ENCODE results near the gene INVS. TPM values are rescaled to one million over a fixed set of nuclear protein-coding genes. Genes with fewer than 3 reads are reported as not detected.

The INVS gene
- total RNA-seq, 3 donors from 2014 or later (not counting 1 experiment from before 2014, with no cell fraction given): 24.5 to 30.6 (median 27.4) TPM

- Histone ChIP-seq H3K9me3 (ENCODE audit: control insufficient read depth, insufficient read depth, low read length) (peaks cover 4% of the 10 kb centered on the region), H3K4me1 (ENCODE audit: control insufficient read depth, insufficient read depth, low read length) (no peaks in the 10 kb centered on the region), H3K4me3 (ENCODE audit: low read length) (no peak overlapping the region), H3K36me3 (ENCODE audit: control insufficient read depth, insufficient read depth, low read length) (peaks cover 32% of the 10 kb centered on the region), H3K27ac (ENCODE audit: low read length) (no peak overlapping the region), H3K27me3 (ENCODE audit: control insufficient read depth, insufficient read depth, low read length) (no peaks in the 10 kb centered on the region)
- H3K36me3 Mint-ChIP-seq: peaks cover 39% of the 10 kb centered on the region
- intact Hi-C loops (cut with micrococcal nuclease): no loop called here
- H3K9me3 Mint-ChIP-seq: no peaks in the 10 kb centered on the region
- TF ChIP-seq CTCF (IDR thresholded peaks at IDR 0.05): no peak
- H3K27ac Mint-ChIP-seq: no peak overlapping the region
- H3K27me3 Mint-ChIP-seq (ENCODE audit: low read depth in 2 of 2): no peaks in the 10 kb centered on the region
- ATAC-seq (no peak), DNase-seq (no peak)
- no peak overlapping the region for H3K4me3 Mint-ChIP-seq
- H3K4me1 Mint-ChIP-seq: peaks cover 0 to 11% of the 10 kb centered on the region in 2 donors
These were observed 186.0 kb downstream of the INVS start for GRCh38 chr9:100285080-100285479.

- 99% methylated on average over 7 of the region's 7 CpGs for WGBS (ENCODE audit: insufficient coverage)
- Mint-ChIP-seq H3K4me1 (peaks cover 0 to 11% of the 10 kb centered on the region in 2 donors), H3K4me3 (no peak overlapping the region), H3K36me3 (peaks cover 39% of the 10 kb centered on the region), H3K27ac (no peak overlapping the region), H3K27me3 (ENCODE audit: low read depth in 2 of 2) (no peaks in the 10 kb centered on the region), H3K9me3 (no peaks in the 10 kb centered on the region)
- intact Hi-C loops (cut with micrococcal nuclease): no loop called here
- DNase-seq (no peak), ATAC-seq (no peak)
- Histone ChIP-seq H3K27me3 (ENCODE audit: control insufficient read depth, insufficient read depth, low read length) (no peaks in the 10 kb centered on the region), H3K36me3 (ENCODE audit: control insufficient read depth, insufficient read depth, low read length) (peaks cover 32% of the 10 kb centered on the region), H3K9me3 (ENCODE audit: control insufficient read depth, insufficient read depth, low read length) (peaks cover 4% of the 10 kb centered on the region), H3K27ac (ENCODE audit: low read length) (no peak overlapping the region), H3K4me3 (ENCODE audit: low read length) (no peak overlapping the region), H3K4me1 (ENCODE audit: control insufficient read depth, insufficient read depth, low read length) (no peaks in the 10 kb centered on the region)
- no peak for TF ChIP-seq CTCF (IDR thresholded peaks at IDR 0.05)
These were observed 186.6 kb downstream of the INVS start for GRCh38 chr9:100285601-100286000.

GRCh38 chr9:100286257-100286656, 187.2 kb downstream of the INVS start:
- H3K27me3 Mint-ChIP-seq (ENCODE audit: low read depth in 2 of 2): no peaks in the 10 kb centered on the region
- 97% methylated on average over 6 of the region's 6 CpGs for WGBS (ENCODE audit: insufficient coverage)

More at GRCh38 chr9:100286257-100286656, 187.2 kb downstream of the INVS start:
- no peak for TF ChIP-seq CTCF (IDR thresholded peaks at IDR 0.05)
- Mint-ChIP-seq H3K4me1 (peaks cover 0 to 11% of the 10 kb centered on the region in 2 donors), H3K9me3 (no peaks in the 10 kb centered on the region), H3K36me3 (peaks cover 39% of the 10 kb centered on the region), H3K27ac (no peak overlapping the region), H3K4me3 (no peak overlapping the region)
- Histone ChIP-seq H3K4me3 (ENCODE audit: low read length) (no peak overlapping the region), H3K9me3 (ENCODE audit: control insufficient read depth, insufficient read depth, low read length) (peaks cover 4% of the 10 kb centered on the region), H3K4me1 (ENCODE audit: control insufficient read depth, insufficient read depth, low read length) (no peaks in the 10 kb centered on the region), H3K36me3 (ENCODE audit: control insufficient read depth, insufficient read depth, low read length) (peaks cover 33% of the 10 kb centered on the region), H3K27me3 (ENCODE audit: control insufficient read depth, insufficient read depth, low read length) (no peaks in the 10 kb centered on the region), H3K27ac (ENCODE audit: low read length) (no peak overlapping the region)
- DNase-seq: no peak
- intact Hi-C loops (cut with micrococcal nuclease): no loop called here
- ATAC-seq: no peak

Data from natural killer cell (primary cell).